ENCODE results near the gene FAM89A. TPM values are rescaled to one million over a fixed set of nuclear protein-coding genes. Genes with fewer than 3 reads are reported as not detected.

The FAM89A gene
- 0.17 and 0.35 TPM in 2 replicates for total RNA-seq (2016; rRNA removed; fragmentation: Illumina TruSeq; extraction: Trizol)
- 0.51 and 0.53 TPM in 2 replicates for total RNA-seq (2016; cell fraction: cytosol; rRNA removed; fragmentation: Illumina TruSeq; extraction: Trizol; ENCODE audit: low read depth)
- total RNA-seq (2016; cell fraction: insoluble cytoplasmic fraction; rRNA removed; fragmentation: Illumina TruSeq; extraction: Trizol), result 0.40 and 0.45 TPM in 2 replicates
- 0.56 and 0.83 TPM in 2 replicates for total RNA-seq (2016; cell fraction: membrane; rRNA removed; fragmentation: Illumina TruSeq; extraction: Trizol)
- not detected in 2 replicates for total RNA-seq (2016; cell fraction: nucleus; rRNA removed; fragmentation: Illumina TruSeq; extraction: Trizol)
- polyA plus RNA-seq (2011; rRNA removed), result 0.43 and 0.44 TPM in 2 replicates
- polyA plus RNA-seq (2011; cell fraction: cytosol; rRNA removed), result 0.21 and 0.24 TPM in 2 replicates
- polyA plus RNA-seq (2011; cell fraction: nucleus; rRNA removed), result 0.23 TPM in 1 of 2 replicates, not detected in the other
- 0.09 TPM in 1 of 2 replicates, not detected in the other for polyA plus RNA-seq (2012)
- 0.51 and 0.53 TPM in 2 replicates for polyA plus RNA-seq (2016; cell fraction: cytosol; fragmentation: Illumina TruSeq; extraction: Trizol; ENCODE audit: low read depth)
- polyA plus RNA-seq (2016; cell fraction: insoluble cytoplasmic fraction; fragmentation: Illumina TruSeq; extraction: Trizol; ENCODE audit: low read depth), result 0.31 TPM in 1 of 2 replicates, not detected in the other
- 0.43 and 0.53 TPM in 2 replicates for polyA plus RNA-seq (2016; cell fraction: membrane; fragmentation: Illumina TruSeq; extraction: Trizol; ENCODE audit: low read depth)
- polyA plus RNA-seq (2016; cell fraction: nucleus; fragmentation: Illumina TruSeq; extraction: Trizol; ENCODE audit: insufficient read depth, low read depth), result not detected in 2 replicates
- polyA minus RNA-seq (2011; rRNA and poly(A)+ RNA removed; ENCODE audit: low replicate concordance), result 0.18 TPM in 1 of 2 replicates, not detected in the other
- not detected in 2 replicates for polyA minus RNA-seq (2011; cell fraction: cytosol; rRNA and poly(A)+ RNA removed)
- 0.37 TPM in 1 of 2 replicates, not detected in the other for polyA minus RNA-seq (2011; cell fraction: nucleus; rRNA and poly(A)+ RNA removed)
- percentile 32 among the genes with signal in this experiment for Bru-seq, nascent RNA
- BruChase-seq, experiment 1, labeled RNA remaining after a 6-hour chase, result percentile 33 among the genes with signal in this experiment
- BruChase-seq, experiment 2, labeled RNA remaining after a 2-hour chase, result percentile 32 among the genes with signal in this experiment
- long read RNA-seq, experiment 1, result 0 reads
- long read RNA-seq, experiment 2, partial matches to known transcripts, result 0 of 4 reads
- long read RNA-seq, experiment 2, other reads (novel, unspliced or antisense), result 1 of 4 reads

GRCh38 chr1:231040019-231040799 is at the start of gene FAM89A:
Gene FAM89A (minus strand): TSS chr1:231040254. CDS start chr1:231040211, 43 bp downstream.
- ATAC-seq (peak; percentile 51; the same call in 2 of the 3 replicates), DNase-seq (ENCODE audit: low spot score) (no peak), FAIRE-seq (no peak)
- Histone ChIP-seq H3K27ac (ENCODE audit: extremely low read length, insufficient read depth, low read length) (no peak within 1 kb of the TSS), H2AFZ (ENCODE audit: low read length) (no peak within 1 kb of the TSS), H3K9ac (ENCODE audit: insufficient read depth, low read depth, low read length) (0 out of 2 replicates have a peak within 1 kb of the TSS, but pooled peaks have one; percentile 29), H4K20me1 (ENCODE audit: insufficient read depth, low read length) (no peaks in the 10 kb centered on the region), H3K27me3 (ENCODE audit: control insufficient read depth in 1 of 2, insufficient read depth in 2 of 2, low read length in 2 of 2) (peaks cover 7 to 43% of the 10 kb centered on the region in 2 experiments), H3K79me2 (ENCODE audit: insufficient read depth, low read length) (no peaks in the 10 kb centered on the region), H3K9me3 (ENCODE audit: low read length) (peaks cover 10% of the 10 kb centered on the region), H3K4me3 (replicated peaks in 1 of 3; ENCODE audit: insufficient read depth in 1 of 3, low read depth in 2 of 3, low read length in 3 of 3) (peak within 1 kb of the TSS; percentile 52 to 73 (median 62); a peak in 5 of 6 replicates), H3K4me1 (ENCODE audit: insufficient read depth, low read length) (peaks cover 18% of the 10 kb centered on the region), H3K4me2 (ENCODE audit: low read depth, low read length) (peak within 1 kb of the TSS; percentile 91), H3K36me3 (replicated peaks in 1 of 2; ENCODE audit: control insufficient read depth in 1 of 2, insufficient read depth in 2 of 2, low read length in 2 of 2) (no peaks in the 10 kb centered on the region)
- WGBS (ENCODE audit: low lambda C conversion rate), result 11% methylated on average over 23 of the region's 82 CpGs
- intact Hi-C loops (cut with micrococcal nuclease; ENCODE audit: unreplicated experiment) (no loop called here), in situ Hi-C loops (cut with HindIII; ENCODE audit: extremely low pct_ligation_motif_present, low pct_unique_long_range_greater_than_20kb) (no loop called here)
- CTCF ChIA-PET (ENCODE audit: low intra/inter-chr PET ratio, low total read pairs), result no interaction called here
- POLR2A ChIA-PET, result no interaction called here
- BruUV-seq (replicated peaks), result no TSS peak
- TF ChIP-seq ARID5B (CRISPR knock-in tag; IDR thresholded peaks at IDR 0.05) (no peak), NFKBIZ (CRISPR knock-in tag; IDR thresholded peaks at IDR 0.05) (no peak), BCL6 (CRISPR knock-in tag; IDR thresholded peaks at IDR 0.05) (peak; percentile 65), RBM39 (IDR thresholded peaks at IDR 0.05; ENCODE audit: low read depth, low read length, poor library complexity, severe bottlenecking) (peak; percentile 41), ZNF430 (CRISPR knock-in tag; IDR thresholded peaks at IDR 0.05) (no peak), KLF6 (CRISPR knock-in tag; IDR thresholded peaks at IDR 0.05) (no peak), KDM3A (CRISPR knock-in tag; IDR thresholded peaks at IDR 0.05; ENCODE audit: low read depth) (no peak), ATF2 (CRISPR knock-in tag; IDR thresholded peaks at IDR 0.05) (no peak), LBX2 (CRISPR knock-in tag; IDR thresholded peaks at IDR 0.05; ENCODE audit: borderline replicate concordance) (no peak), HINFP (CRISPR knock-in tag; IDR thresholded peaks at IDR 0.05; ENCODE audit: low read depth) (no peak), SP140L (CRISPR knock-in tag; IDR thresholded peaks at IDR 0.05; ENCODE audit: borderline replicate concordance) (no peak)

All from HepG2 (cell line).